Measurements from ENCODE around the gene CDC42EP4. TPM values are rescaled to one million over a fixed set of nuclear protein-coding genes. Genes with fewer than 3 reads are reported as not detected.

The CDC42EP4 gene
- total and polyA plus RNA-seq, 10 donors = 7.9 to 69.6 (median 43.3) TPM

DNA sequence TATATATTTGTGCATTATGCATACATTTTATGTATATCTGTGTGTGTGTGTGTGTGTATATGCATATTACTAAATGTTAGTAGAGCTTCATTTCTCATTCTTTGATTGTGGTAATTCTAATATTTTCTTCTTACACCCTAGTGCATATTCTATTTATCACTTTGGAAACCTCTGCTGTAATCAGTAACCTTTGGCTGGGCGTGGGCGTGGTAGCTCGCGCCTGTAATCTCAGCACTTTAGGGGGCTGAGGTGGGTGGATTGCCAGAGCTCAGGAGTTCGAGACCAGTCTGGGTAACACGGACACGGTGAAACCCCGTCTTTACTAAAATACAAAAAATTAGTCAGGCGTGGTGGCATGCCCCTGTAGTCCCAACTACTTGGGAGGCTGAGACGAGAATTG, 77.1 kb downstream of the CDC42EP4 start:
- no peaks in the 10 kb centered on the region for H3K27me3 ChIP-seq (replicated peaks in 1 of 7)
- no peak overlapping the region for H3K4me3 ChIP-seq
- 88 to 94% (median 92%) methylated on average over 10 of the region's 10 CpGs for WGBS, 5 donors
- intact Hi-C loops (cut with DNase I; ENCODE audit: low total_unique reads) = loop anchor here (5.0 kb wide), 1 partner anchor 37 kb away; no protein-coding TSS in a partner anchor
- H3K4me1 ChIP-seq = peaks cover 14 to 77% (median 51%) of the 10 kb centered on the region in 6 donors
- no peak overlapping the region for H3K27ac ChIP-seq
- H3K9me3 ChIP-seq = no peaks in the 10 kb centered on the region
- peaks cover 0 to 36% (median 13%) of the 10 kb centered on the region in 6 donors for H3K36me3 ChIP-seq
- no peak for DNase-seq
- TF ChIP-seq POLR2AphosphoS5 (IDR thresholded peaks at IDR 0.05) (no peak), POLR2A (IDR thresholded peaks at IDR 0.05) (no peak)

Other genes with a start within 250 kb of the CDC42EP4 start
- gene SLC39A11, start 219.3 kb downstream of the CDC42EP4 start, total RNA-seq = 10 to 100 TPM; 22.5 to 45.2 (median 29.6) TPM
- 1 to 10 TPM; 4.1 to 8.1 (median 4.1) TPM for gene SLC39A11, start 219.3 kb downstream of the CDC42EP4 start, polyA plus RNA-seq
- gene SSTR2, start 147.0 kb downstream of the CDC42EP4 start, total RNA-seq = 10 to 100 TPM in 5 of 7 donors, 1 to 10 TPM in 2; 6.5 to 23.7 (median 16.2) TPM
- gene SSTR2, start 147.0 kb downstream of the CDC42EP4 start, polyA plus RNA-seq = 1 to 10 TPM; 1.0 to 2.6 (median 2.3) TPM
- gene COG1, start 118.9 kb downstream of the CDC42EP4 start, total RNA-seq = 10 to 100 TPM; 31.9 to 48.8 (median 36.1) TPM
- gene COG1, start 118.9 kb downstream of the CDC42EP4 start, polyA plus RNA-seq = 10 to 100 TPM in 2 of 3 donors, 1 to 10 TPM in 1; 8.9 to 10.5 (median 10.4) TPM
- gene CPSF4L, start 50.1 kb downstream of the CDC42EP4 start, total RNA-seq = not detected
- not detected for gene CPSF4L, start 50.1 kb downstream of the CDC42EP4 start, polyA plus RNA-seq